ENCODE results near the gene RAB38.

Gene RAB38

DNA sequence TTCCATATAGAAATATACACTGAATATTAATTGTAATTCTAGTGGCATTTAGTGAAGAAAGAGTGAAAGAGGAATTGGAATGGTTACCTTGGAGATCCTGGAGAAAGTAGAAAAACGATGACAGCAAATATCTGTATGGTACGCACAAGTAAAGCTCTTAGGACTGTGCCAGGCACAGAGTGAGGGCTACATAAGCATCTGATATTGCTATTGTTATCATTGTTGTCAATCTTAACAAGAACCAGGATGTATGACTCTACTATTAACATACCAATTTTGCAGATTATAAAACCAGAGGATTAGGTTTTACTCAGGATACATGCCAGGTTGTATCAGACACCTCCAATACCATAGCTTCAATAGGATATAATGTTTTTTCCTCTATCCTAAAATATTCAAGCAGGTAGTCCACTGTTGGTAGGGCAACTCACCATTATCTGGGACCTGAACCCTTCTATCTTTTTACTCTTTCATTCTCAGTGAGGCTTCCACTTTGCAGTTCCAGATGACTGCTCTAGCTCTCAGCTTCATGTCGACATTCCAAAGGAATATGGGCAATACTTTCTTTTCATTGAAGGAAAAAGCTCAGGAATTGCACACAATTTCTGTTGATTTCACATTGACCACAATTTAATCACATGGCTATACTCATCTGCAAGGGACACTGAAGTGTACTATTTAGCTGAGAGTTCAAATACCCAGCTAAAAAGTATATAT, 73.2 kb downstream of the RAB38 start:
- H3K9me3 ChIP-seq (ENCODE audit: control insufficient read depth, low read depth, low read length), result no peaks in the 10 kb centered on the region
- H3K36me3 ChIP-seq (ENCODE audit: control insufficient read depth, low read depth, low read length), result no peaks in the 10 kb centered on the region
- H3K27ac ChIP-seq (ENCODE audit: low read length), result no peak overlapping the region
- peaks cover 5% of the 10 kb centered on the region for H3K4me1 ChIP-seq (ENCODE audit: control insufficient read depth, low read depth, low read length)
- no peaks in the 10 kb centered on the region for H3K27me3 ChIP-seq (ENCODE audit: control insufficient read depth, insufficient read depth, low read length)
- H3K4me3 ChIP-seq (ENCODE audit: low read length), result no peak overlapping the region
- H3K9ac ChIP-seq (ENCODE audit: low read length), result no peak overlapping the region

DNA sequence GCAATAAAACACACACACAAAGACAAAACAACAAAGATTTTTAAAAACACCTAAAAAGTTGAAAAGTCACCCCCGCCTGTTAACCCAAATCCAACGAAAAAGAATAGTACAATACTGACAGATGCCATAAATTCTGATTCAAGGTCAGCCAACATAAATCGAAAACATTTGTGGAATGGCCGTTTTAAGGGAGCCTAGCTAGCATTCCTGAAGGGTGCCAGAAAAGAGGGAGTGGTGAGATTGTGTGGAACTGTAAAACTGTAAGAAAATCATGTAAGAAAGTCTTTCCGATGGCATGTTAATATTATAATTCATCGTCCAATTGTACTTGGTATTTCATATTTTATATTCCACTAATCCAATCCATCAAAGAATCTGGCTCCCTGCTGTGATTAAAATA, 75.1 kb downstream of the RAB38 start:
- no peaks in the 10 kb centered on the region for H3K9me3 ChIP-seq (ENCODE audit: control insufficient read depth, low read depth, low read length)
- H3K9ac ChIP-seq (ENCODE audit: low read length), result no peak overlapping the region
- H3K27ac ChIP-seq (ENCODE audit: low read length), result no peak overlapping the region
- H3K27me3 ChIP-seq (ENCODE audit: control insufficient read depth, insufficient read depth, low read length), result no peaks in the 10 kb centered on the region
- H3K4me1 ChIP-seq (ENCODE audit: control insufficient read depth, low read depth, low read length), result peaks cover 5% of the 10 kb centered on the region
- H3K36me3 ChIP-seq (ENCODE audit: control insufficient read depth, low read depth, low read length), result no peaks in the 10 kb centered on the region
- no peak overlapping the region for H3K4me3 ChIP-seq (ENCODE audit: low read length)

DNA sequence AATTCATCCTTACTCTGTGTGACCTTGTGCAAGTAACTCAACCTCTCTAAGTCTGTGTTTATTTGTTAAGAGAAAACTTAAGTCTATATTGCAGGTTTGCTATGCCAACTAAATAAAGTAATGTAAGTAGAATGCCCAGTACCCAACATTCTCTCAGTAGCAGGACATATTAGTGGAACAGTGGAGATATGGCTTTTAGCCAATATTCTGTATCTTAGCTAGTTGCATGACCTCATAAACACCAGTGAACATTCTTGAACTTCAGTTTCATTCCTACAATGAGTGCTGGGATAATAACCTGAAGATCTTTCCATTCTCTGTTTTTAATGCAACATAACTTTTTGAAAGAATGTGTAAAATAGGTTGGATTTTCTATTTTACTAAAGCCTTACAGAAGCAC, 77.0 kb downstream of the RAB38 start:
- H3K4me3 ChIP-seq (ENCODE audit: low read length), result no peak overlapping the region
- H3K9ac ChIP-seq (ENCODE audit: low read length), result no peak overlapping the region
- no peaks in the 10 kb centered on the region for H3K27me3 ChIP-seq (ENCODE audit: control insufficient read depth, insufficient read depth, low read length)

DNA sequence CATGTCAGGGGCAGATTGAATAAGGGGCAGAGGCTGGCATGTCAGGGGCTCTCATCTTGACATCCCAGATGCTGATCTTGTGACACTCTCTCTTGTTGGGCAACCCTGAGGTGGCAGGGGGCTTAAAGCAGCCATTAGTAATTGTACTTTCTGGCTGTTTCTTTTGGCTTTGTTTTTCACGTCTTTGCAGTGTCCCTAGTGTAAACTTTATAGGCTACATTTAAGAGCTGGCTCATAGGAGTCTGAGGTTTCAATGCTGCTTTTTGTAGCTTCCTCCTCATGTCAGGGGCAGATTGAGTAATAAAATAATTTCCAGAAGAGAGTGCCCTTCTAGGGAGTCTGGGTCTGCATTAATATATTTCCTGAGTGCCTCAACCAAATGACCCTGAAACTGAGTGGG, 86.1 kb downstream of the RAB38 start:
- H3K4me3 ChIP-seq (ENCODE audit: low read length), result no peak overlapping the region
- H3K9me3 ChIP-seq (ENCODE audit: control insufficient read depth, low read depth, low read length), result no peaks in the 10 kb centered on the region
- H3K9ac ChIP-seq (ENCODE audit: low read length), result no peak overlapping the region
- H3K27me3 ChIP-seq (ENCODE audit: control insufficient read depth, insufficient read depth, low read length), result no peaks in the 10 kb centered on the region
- H3K36me3 ChIP-seq (ENCODE audit: control insufficient read depth, low read depth, low read length), result no peaks in the 10 kb centered on the region
- H3K27ac ChIP-seq (ENCODE audit: low read length), result no peak overlapping the region
- no peaks in the 10 kb centered on the region for H3K4me1 ChIP-seq (ENCODE audit: control insufficient read depth, low read depth, low read length)

More for the DNA sequence above, 77.0 kb downstream of the RAB38 start:
- Histone ChIP-seq H3K27ac (ENCODE audit: low read length) (no peak overlapping the region), H3K9me3 (ENCODE audit: control insufficient read depth, low read depth, low read length) (no peaks in the 10 kb centered on the region), H3K36me3 (ENCODE audit: control insufficient read depth, low read depth, low read length) (no peaks in the 10 kb centered on the region), H3K4me1 (ENCODE audit: control insufficient read depth, low read depth, low read length) (peaks cover 3% of the 10 kb centered on the region)

DNA sequence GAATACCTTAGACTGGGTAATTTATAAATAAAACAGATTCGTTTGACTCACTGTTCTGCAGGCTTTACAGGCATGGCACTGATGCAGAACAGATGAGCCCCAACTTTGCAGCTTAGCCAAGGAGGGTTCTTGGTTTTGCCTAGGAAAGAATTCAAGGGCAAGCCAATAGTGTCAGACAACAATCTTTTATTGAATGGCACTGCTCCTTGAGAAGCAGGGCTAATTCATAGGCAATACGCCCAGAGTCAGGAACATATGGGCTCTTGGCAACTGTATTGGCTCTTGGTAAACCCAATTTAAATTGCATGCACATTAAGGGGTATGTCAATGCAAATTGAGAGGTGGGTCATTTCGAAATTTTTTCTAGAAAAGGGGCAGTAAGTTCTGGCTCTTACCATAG, 87.9 kb downstream of the RAB38 start:
- Histone ChIP-seq H3K9ac (ENCODE audit: low read length) (no peak overlapping the region), H3K4me1 (ENCODE audit: control insufficient read depth, low read depth, low read length) (no peaks in the 10 kb centered on the region), H3K4me3 (ENCODE audit: low read length) (no peak overlapping the region), H3K27ac (ENCODE audit: low read length) (no peak overlapping the region), H3K27me3 (ENCODE audit: control insufficient read depth, insufficient read depth, low read length) (no peaks in the 10 kb centered on the region), H3K36me3 (ENCODE audit: control insufficient read depth, low read depth, low read length) (no peaks in the 10 kb centered on the region), H3K9me3 (ENCODE audit: control insufficient read depth, low read depth, low read length) (no peaks in the 10 kb centered on the region)

DNA sequence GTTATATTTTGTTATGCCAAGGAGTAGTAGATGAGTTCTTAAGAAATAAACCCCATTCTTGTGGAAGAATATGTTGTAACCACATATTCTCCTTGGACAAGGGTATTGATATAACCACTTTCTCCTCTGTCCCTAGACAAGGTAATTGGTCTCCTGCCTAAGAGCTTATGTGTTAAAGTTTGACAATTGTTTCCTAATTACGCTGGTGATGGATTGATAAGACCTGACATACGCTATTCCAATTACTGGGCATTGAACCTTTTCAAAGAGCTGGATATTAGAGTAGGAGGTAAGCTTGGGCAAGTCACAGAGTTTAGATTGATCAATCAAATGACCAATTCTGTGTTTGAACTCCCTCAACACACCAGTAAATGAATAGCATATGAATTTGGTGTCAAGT, 88.9 kb downstream of the RAB38 start:
- no peaks in the 10 kb centered on the region for H3K4me1 ChIP-seq (ENCODE audit: control insufficient read depth, low read depth, low read length)
- no peak overlapping the region for H3K9ac ChIP-seq (ENCODE audit: low read length)

DNA sequence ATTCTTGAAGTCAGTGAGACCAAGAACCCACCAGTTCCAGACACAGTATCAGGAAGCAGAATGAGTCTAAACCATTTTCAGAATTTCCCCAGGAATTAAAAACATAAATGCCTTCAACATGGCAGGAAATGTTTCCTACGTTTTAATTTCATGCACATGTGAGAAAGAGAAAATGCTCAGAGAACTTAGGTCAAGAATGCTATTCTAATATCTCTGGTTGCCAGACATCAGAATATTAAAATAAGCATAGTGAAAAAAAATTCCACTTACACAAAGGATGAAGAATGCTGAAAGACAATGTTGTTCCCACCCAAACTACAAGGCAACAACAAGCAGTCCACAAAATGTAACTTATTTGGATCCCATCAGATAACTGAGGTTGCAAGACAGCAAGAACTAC, 104.8 kb downstream of the RAB38 start:
- H3K4me1 ChIP-seq (ENCODE audit: control insufficient read depth, low read depth, low read length), result no peaks in the 10 kb centered on the region
- no peaks in the 10 kb centered on the region for H3K36me3 ChIP-seq (ENCODE audit: control insufficient read depth, low read depth, low read length)
- H3K9ac ChIP-seq (ENCODE audit: low read length), result no peak overlapping the region
- no peaks in the 10 kb centered on the region for H3K27me3 ChIP-seq (ENCODE audit: control insufficient read depth, insufficient read depth, low read length)
- no peaks in the 10 kb centered on the region for H3K9me3 ChIP-seq (ENCODE audit: control insufficient read depth, low read depth, low read length)
- H3K27ac ChIP-seq (ENCODE audit: low read length), result no peak overlapping the region
- no peak overlapping the region for H3K4me3 ChIP-seq (ENCODE audit: low read length)

More for the DNA sequence above, 88.9 kb downstream of the RAB38 start:
- H3K4me3 ChIP-seq (ENCODE audit: low read length), result no peak overlapping the region
- H3K27me3 ChIP-seq (ENCODE audit: control insufficient read depth, insufficient read depth, low read length), result no peaks in the 10 kb centered on the region
- no peaks in the 10 kb centered on the region for H3K36me3 ChIP-seq (ENCODE audit: control insufficient read depth, low read depth, low read length)
- H3K9me3 ChIP-seq (ENCODE audit: control insufficient read depth, low read depth, low read length), result no peaks in the 10 kb centered on the region
- no peak overlapping the region for H3K27ac ChIP-seq (ENCODE audit: low read length)

DNA sequence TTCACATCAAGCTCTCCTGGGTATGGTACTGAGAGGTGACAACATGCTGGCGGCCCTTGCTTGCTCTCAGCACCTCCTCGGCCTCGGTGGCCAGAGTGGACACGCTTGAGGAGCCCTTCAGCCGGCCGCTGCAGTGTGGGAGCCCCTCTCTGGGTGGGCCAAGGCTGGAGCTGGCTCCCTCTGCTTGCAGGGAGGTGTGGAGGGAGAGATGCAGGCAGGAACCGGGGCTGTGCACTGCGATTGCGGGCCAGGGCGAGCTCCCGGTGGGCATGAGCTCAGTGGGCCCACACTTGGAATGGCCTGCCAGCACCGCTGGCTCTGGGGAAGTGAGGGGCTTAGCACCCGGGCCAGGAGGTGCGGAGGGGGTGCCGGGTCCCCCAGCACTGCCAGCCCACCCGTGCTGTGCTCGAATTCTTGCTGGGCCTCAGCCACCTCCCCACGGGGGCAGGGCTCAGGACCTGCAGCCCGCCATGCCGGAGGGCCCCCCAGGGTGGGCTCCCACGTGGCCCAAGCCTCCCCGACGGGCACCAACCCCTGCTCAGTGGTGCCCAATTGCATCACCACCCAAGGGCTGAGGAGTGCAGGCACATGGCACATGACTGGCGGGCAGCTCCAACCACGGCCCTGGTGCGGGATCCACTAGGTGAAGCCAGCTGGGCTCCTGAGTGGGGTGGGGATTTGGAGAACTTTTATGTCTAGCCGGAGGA, 106.2 kb downstream of the RAB38 start:
- Histone ChIP-seq H3K27ac (ENCODE audit: low read length) (no peak overlapping the region), H3K36me3 (ENCODE audit: control insufficient read depth, low read depth, low read length) (no peaks in the 10 kb centered on the region), H3K4me1 (ENCODE audit: control insufficient read depth, low read depth, low read length) (no peaks in the 10 kb centered on the region), H3K9me3 (ENCODE audit: control insufficient read depth, low read depth, low read length) (no peaks in the 10 kb centered on the region), H3K4me3 (ENCODE audit: low read length) (no peak overlapping the region), H3K9ac (ENCODE audit: low read length) (no peak overlapping the region), H3K27me3 (ENCODE audit: control insufficient read depth, insufficient read depth, low read length) (no peaks in the 10 kb centered on the region)

DNA sequence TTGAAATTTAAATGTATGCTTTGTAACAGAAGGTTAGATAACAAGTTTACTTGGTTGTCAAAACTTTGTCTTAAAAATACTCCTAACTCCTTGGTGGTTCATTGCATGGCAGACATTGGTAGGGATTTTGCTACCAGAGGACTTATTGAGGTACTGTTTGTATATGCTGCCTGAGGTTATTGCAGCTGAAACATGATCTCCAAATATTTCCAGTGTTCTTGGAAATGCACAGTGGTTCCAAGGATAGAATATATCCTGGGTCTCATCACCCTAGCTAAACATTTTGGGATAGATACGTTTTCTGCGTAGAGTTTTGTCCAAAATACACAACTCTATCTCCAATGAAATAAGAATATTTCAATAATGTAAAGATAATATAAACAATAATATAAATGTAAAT, 109.2 kb downstream of the RAB38 start:
- no peak overlapping the region for H3K4me3 ChIP-seq (ENCODE audit: low read length)
- no peaks in the 10 kb centered on the region for H3K9me3 ChIP-seq (ENCODE audit: control insufficient read depth, low read depth, low read length)
- no peaks in the 10 kb centered on the region for H3K36me3 ChIP-seq (ENCODE audit: control insufficient read depth, low read depth, low read length)
- H3K27ac ChIP-seq (ENCODE audit: low read length), result no peak overlapping the region
- no peaks in the 10 kb centered on the region for H3K4me1 ChIP-seq (ENCODE audit: control insufficient read depth, low read depth, low read length)
- no peaks in the 10 kb centered on the region for H3K27me3 ChIP-seq (ENCODE audit: control insufficient read depth, insufficient read depth, low read length)
- H3K9ac ChIP-seq (ENCODE audit: low read length), result no peak overlapping the region

DNA sequence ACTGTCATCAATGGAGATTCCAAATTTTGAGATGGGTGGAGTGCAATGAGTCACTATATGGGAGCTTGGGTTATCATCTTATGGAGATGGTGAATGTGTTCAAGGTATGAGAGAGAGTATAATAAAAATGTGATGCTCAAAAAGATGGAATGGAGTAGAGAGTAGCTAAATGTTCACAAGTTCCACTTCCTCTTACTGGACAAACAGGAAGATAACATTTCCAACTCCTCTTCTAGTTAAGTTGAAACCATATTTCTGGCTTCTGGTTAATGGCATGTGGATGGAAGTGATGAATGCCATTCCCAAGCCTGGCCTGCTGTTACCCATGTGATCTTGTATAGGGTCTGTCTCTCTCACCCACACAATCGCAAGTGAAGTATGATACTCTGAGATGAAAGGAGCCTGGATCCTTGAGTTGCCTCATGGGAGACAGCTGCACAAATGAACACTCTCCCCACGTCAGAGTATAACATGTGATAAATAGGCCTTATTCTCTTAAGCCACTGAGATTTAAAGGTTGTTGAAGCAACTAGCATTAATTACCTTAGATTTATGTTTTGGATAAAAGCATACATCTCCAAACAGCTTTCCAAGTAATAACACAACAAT, 111.0 kb downstream of the RAB38 start:
- H3K27me3 ChIP-seq (ENCODE audit: control insufficient read depth, insufficient read depth, low read length), result no peaks in the 10 kb centered on the region
- H3K4me1 ChIP-seq (ENCODE audit: control insufficient read depth, low read depth, low read length), result no peaks in the 10 kb centered on the region
- H3K27ac ChIP-seq (ENCODE audit: low read length), result no peak overlapping the region
- no peak overlapping the region for H3K9ac ChIP-seq (ENCODE audit: low read length)
- H3K9me3 ChIP-seq (ENCODE audit: control insufficient read depth, low read depth, low read length), result no peaks in the 10 kb centered on the region
- no peak overlapping the region for H3K4me3 ChIP-seq (ENCODE audit: low read length)
- H3K36me3 ChIP-seq (ENCODE audit: control insufficient read depth, low read depth, low read length), result no peaks in the 10 kb centered on the region

Measured in iPS-18a (cell line).